HG03521 (cell line): ENCODE measurements around the gene UGT1A9.
"Not testable (repeated sequence)": the region's sequence is repeated elsewhere in the genome, so short reads cannot be mapped to it uniquely, and the experiment has no call there.

Experiments used
- ATAC-seq: cut with Tn5 transposase; IDR thresholded peaks from one replicate; pipeline ENCODE4 v1.9.1; 2021; ENCODE audit warnings: mild to moderate bottlenecking, moderate library complexity; ENCODE audit not compliant: unreplicated experiment

The UGT1A9 gene

GRCh38 chr2:233671290-233672161 lies at the start of gene UGT1A9:
UGT1A9 (plus strand) TSS chr2:233671898; CDS start chr2:233671935, 37 bp downstream.
- no peak for ATAC-seq

DNA sequence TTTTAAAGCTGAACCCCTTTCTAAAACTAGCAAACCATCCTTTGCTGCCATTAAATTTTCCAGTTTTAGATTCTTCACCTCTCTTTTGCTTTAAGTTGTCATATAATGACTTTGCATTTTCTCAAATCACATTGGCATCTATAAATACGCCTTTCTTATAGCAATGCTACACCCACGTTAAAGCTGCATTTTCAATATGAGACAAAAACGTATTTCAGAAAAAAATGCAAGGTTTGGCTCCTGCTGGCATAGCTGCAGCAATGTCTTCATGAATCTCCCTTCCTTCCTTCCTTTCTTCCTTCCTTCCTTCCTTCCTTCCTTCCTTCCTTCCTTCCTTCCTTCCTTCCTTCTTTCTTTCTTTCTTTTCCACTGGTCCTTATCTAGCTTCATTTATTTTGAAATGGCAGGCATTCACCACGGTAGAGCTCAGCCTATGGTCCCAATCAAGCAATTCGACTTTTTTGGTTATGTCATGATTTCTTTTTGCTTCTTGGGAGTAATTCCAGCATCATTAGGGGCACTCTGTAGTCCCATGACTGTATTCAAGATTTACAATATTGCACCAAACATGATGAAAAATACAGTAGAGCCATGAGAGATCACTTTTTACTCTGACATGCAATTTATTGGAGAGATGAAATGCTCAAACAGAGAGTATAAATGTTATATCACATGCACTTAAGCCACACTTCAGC lies 44.2 kb upstream of the UGT1A9 start:
- no peak for ATAC-seq

DNA sequence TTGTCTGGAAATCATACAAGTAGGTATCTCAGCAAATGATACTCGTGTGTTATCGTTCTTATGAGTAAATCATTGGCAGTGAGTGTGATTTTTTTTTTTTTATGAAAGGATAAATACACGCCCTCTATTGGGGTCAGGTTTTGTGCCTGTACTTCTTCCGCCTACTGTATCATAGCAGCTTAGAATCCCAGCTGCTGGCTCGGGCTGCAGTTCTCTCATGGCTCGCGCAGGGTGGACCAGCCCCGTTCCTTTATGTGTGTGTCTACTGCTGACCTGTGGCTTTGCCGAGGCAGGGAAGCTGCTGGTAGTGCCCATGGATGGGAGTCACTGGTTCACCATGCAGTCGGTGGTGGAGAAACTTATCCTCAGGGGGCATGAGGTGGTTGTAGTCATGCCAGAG lies 35.4 kb upstream of the UGT1A9 start, which contains the start of gene UGT1A10:
Gene UGT1A10 (plus strand): TSS at position 143 of the 400 bp plus-strand sequence. CDS start 75 bp downstream, at position 218.
- ATAC-seq, result not testable (repeated sequence)

DNA sequence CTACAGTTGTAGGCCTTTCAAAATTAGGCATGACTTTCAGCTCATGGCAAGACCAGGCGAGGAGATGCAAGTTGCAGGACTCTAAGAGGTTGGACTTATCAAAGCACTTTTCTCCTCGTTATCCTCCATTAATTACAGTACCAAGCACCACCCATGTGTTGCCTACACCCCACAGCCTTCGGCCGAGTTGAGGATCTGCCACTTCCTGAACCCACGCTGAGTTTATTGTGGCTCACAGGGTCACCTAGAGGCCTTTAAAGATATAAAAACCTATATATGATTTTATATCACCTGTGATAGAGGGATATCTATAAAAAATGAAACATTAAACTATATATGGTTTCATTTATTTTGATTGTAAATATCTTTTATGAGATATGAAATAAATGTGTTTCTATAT lies 32.9 kb upstream of the UGT1A9 start:
- no peak for ATAC-seq

- ATAC-seq, result no peak
Measured at GRCh38 chr2:233639860-233640259, 31.8 kb upstream of the UGT1A9 start.

DNA sequence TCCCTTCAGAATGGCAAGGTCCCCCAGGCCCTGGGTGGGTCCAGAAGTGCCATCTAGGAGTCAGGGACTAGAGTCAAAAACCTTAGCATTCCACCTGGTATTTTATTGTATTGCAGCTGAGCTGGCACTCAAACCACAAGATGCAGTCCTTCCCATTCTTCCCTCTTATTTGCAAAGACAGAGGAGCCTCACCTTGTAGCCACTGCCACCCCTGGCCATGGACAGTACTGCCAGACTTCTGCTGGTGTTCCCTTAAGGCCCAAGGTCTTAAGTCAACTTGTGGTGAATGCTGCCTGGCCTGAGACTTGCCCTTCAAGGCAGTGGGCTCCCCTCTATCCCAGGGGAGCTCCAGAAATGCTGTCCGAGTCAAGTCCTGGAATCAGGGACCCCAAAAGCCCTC lies 28.6 kb upstream of the UGT1A9 start:
- ATAC-seq, result no peak

GRCh38 chr2:233646033-233646432 lies 25.7 kb upstream of the UGT1A9 start:
- ATAC-seq, result not testable (repeated sequence)

GRCh38 chr2:233650981-233651380 lies 20.7 kb upstream of the UGT1A9 start:
- ATAC-seq, result no peak

GRCh38 chr2:233651430-233651829 lies 20.3 kb upstream of the UGT1A9 start:
- ATAC-seq, result no peak

GRCh38 chr2:233654501-233654900 lies 17.2 kb upstream of the UGT1A9 start:
- no peak for ATAC-seq

DNA sequence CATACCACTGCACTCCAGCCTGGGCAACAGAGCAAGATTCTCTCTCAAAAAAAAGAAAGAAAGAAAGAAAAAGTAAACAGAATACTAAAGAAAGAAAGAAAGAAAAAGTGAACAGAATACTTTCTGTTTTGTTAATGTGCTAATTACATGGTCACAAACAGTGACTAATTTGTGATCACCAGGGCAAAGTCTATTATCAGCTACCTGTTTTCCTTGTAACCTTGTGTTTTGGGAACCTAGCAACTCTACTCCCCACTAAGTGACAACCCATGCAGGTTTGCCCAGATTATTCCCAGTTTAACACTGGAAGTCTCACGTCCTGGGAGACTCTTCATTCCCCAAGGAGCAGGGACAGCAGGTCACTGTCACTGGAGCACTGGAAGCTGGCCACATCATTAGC lies 16.7 kb upstream of the UGT1A9 start:
- no peak for ATAC-seq

DNA sequence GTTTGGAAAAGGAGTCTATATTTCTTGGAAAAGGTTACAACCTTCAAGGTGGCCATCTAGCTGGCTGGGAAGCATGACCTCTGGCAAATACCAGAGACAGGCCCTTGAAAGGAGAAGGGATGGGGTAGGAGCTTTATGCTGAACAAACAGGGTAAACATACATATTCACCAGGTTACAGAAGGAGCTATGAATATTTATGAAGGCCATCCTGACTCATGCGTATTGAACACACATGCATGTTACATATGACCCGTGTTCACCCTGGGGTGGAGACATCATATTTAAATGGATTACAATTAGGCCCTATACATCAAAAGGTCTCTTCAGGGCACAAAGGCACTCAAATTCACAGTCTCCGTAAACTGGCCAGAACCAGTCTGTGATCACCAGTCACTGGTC lies 15.8 kb upstream of the UGT1A9 start:
- ATAC-seq, result not testable (repeated sequence)

DNA sequence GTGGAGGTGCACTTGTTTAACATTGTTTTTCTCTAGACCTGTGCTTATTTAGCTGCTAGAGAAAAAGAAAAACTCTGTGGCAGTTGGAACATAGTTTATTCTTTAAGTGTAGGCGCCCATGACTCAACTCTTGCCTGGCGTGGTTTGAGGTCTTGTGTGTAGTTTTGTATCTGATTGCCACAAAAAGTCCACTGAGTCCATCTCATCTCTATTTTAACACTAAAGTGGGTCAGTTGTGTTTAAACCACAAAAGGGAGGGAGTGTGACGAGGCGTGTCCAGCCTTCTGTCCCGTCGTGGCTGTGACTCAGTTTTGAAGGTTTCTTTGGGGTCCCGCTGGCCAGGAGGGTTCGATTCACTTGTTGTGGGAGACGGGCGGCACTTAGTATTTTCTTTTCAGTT lies 15.3 kb upstream of the UGT1A9 start:
- no peak for ATAC-seq

GRCh38 chr2:233658610-233659009 lies 13.1 kb upstream of the UGT1A9 start:
- no peak for ATAC-seq

DNA sequence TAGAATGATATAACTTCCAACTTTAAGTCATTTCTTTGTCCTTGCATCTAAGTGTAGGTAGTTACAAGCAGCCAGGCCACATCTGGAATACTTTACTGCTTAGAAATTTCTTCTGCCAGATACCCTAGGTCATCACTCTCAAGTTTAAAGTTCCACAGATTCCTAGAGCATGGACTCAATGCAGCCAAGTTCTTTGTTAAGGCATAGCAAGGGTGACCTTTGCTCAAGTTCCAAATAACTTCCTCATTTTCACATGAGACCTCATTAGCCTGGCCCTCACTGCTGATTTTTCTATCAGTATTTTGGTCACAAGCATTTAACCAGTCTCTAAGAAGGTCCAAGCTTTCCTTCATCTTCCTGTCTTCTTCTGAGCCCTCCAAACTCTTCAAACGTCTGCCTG lies 7.8 kb upstream of the UGT1A9 start:
- ATAC-seq, result no peak

DNA sequence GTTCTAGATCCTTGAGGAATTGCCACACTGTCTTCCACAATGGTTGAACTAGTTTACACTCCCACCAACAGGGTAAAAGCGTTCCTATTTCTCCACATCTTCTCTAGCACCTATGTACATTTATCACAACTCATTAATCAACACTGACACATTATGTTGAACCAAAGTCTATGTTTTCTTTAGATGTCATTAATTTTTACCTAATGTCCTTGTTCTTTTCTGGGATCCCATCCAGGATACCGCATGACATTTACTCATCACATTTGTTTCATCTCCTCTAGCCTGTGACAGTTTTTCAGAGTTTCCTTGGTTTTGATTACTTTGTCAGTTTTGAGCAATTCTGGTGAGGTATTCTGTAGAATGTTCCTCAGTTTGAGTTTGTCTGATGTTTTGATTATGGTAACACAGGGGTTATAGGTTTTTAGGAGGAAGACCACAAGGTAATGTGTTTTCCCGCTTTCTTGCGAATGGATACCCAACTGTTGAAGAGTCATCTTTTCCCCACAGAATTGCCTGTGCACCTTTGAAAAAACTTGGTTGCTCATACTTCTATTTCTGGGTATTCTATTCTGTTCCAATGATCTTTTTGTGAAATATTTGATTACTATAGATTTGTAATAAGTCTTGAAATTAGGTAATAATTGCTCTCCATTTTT lies 3.0 kb upstream of the UGT1A9 start:
- no peak for ATAC-seq

- no peak for ATAC-seq
Measured at GRCh38 chr2:233672886-233673285, 1.2 kb downstream of the UGT1A9 start.

DNA sequence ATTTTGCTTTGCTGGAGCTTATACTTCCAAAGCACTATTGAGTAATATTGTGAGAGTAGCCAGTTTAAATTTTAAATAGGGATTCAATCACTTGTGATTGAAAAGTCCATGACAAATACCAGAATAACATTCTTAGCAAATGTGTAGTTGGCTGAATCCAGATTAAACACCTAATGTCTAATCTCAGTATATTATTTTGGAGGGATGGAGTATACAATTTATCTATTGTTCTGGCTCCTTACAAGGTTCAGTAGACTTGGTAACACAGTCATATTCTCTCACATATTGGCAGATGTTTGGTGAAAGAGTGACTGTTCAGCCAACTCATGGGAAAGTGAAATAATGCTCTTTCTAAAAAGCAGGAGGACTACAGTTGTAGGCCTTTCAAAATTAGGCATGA lies 2.2 kb downstream of the UGT1A9 start:
- ATAC-seq, result no peak

GRCh38 chr2:233674314-233674713 lies 2.6 kb downstream of the UGT1A9 start:
- ATAC-seq, result no peak

DNA sequence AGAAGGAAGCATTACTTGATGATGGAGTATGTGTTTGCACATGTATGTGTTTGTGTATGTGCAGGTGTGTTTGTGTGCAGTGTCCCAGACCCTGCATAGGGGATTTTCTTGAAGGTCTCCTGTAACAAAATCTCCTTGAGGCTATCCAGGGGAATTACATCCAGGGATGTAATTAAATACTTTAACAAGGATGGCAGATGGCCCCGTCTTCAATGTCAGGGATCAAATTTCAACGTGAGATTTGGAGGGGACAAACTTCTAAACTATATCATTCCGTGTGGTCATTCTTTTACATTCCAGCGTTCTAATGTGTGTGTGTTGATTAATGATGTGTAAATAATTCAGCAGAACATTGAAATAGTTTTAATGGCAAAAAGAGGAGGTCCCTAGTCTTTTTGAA lies 3.3 kb downstream of the UGT1A9 start:
- no peak for ATAC-seq

- no peak for ATAC-seq
Measured at GRCh38 chr2:233676046-233676445, 4.3 kb downstream of the UGT1A9 start.

DNA sequence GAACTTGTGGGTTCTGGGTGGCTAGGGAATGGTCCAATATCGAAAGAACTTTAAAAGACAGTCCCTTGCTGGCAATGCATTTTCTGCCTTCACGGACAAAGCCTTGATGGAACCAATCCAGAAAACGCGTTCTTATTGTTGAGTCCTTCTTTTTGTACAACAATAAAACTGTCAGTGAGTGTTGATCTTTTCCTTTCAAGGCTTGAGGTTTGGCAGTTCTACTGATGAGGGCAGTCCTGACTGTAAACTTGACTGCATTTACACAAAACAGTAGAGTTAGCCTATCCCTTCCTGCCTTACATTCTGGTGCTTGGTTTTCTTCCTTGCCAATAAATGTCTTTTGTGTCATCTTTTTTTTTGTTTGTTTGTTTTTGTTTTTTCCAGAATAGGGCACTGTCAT lies 7.5 kb downstream of the UGT1A9 start:
- no peak for ATAC-seq
